HG02798 (cell line): ENCODE data around the gene KRTAP13-2.

ENCODE experiments used
- ATAC-seq: cut with Tn5 transposase; IDR thresholded peaks from one replicate; pipeline ENCODE4 v1.9.1; 2021; ENCODE audit warnings: mild to moderate bottlenecking; ENCODE audit not compliant: unreplicated experiment, poor library complexity

KRTAP13-2 gene

DNA sequence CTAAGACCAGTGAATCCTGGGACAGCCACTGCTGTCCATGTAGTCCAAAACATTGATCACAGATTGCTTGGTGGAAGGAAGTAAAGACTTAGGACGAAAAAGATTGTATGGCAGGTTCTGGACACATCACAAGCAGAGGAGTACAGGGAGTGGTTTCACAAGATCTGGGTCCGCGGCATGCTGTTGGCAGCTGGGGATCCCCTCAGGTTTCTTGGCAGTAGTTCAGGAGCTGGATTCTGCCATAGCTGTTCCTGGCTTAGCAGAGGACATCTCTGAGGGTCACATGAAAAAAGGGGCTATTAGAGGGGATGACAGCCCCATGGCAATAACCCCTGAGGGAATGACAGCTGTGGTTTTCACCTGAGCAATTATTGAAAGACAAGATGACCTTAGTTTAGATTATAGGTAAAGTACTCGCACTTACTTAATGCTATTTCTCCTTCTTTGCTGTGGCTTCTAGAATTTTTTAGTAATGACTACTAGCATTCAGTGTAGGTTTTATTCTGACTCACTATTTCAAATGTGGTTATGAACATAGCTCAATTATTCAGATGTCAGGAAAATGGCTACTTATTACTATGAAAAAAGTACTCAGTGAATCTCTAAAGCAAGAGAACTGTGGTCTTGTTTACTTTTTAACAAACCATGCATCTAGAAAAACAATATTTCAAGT, 42.7 kb downstream of the KRTAP13-2 start:
- no peak for ATAC-seq

DNA sequence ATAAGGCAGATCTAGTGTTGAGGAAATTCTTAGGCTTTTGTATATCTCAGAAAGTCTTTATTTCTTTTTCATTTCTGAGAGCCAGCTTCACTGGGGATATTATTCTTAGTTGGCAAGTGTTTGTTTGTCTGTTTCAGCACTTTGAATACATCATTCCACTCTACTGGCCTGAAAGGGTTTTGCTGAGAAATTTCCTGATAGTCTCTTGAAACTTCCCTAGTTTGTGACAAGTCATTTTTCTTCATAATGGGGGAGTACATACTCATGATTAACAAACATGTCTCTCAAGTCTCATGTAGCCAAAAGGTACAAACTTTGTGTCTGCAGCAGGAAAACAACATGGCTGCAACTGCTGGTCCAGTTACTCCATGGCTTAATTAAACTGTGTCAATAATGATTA, 45.7 kb downstream of the KRTAP13-2 start:
- no peak for ATAC-seq
